Astrocyte (in vitro differentiated cells and primary cell): ENCODE data around the gene WFDC5. TPM values are rescaled to one million over a fixed set of nuclear protein-coding genes. Genes with fewer than 3 reads are reported as not detected.
"Not testable (repeated sequence)": the region's sequence is repeated elsewhere in the genome, so short reads cannot be mapped to it uniquely, and the experiment has no call there.

ENCODE experiments used
- DNase-seq: peaks from one replicate; pipeline ENCODE4 v3.0.0-alpha.2; 2010; ENCODE audit warnings: low read depth
- FAIRE-seq: peaks from 2 replicates; lab custom pipeline; 2011; peaks lifted over from hg19 to GRCh38; lab: Jason Lieb, UNC
- H2AFZ ChIP-seq: 2 replicates; pipeline ENCODE4 v1.6.0; 2012; ENCODE audit warnings: low read depth, low read length, inconsistent platforms
- H3K27ac ChIP-seq: 2 replicates; pipeline ENCODE4 v1.5.1; 2011; ENCODE audit warnings: low read depth, low read length, inconsistent platforms
- H3K27me3 ChIP-seq: 2 replicates; pipeline ENCODE4 v1.6.0; 2011; ENCODE audit warnings: low read length, inconsistent platforms; ENCODE audit not compliant: insufficient read depth
- H3K36me3 ChIP-seq: 2 replicates; pipeline ENCODE4 v1.5.1; 2011; ENCODE audit warnings: low read length, inconsistent platforms; ENCODE audit not compliant: insufficient read depth
- H3K4me1 ChIP-seq: 2 replicates; pipeline ENCODE4 v1.5.1; 2011; ENCODE audit warnings: low read length, inconsistent platforms; ENCODE audit not compliant: insufficient read depth
- H3K4me2 ChIP-seq: 2 replicates; pipeline ENCODE4 v1.6.0; 2012; ENCODE audit warnings: low read length, inconsistent platforms
- H3K4me3 ChIP-seq: 2 replicates; pipeline ENCODE4 v1.5.1; 2011; ENCODE audit warnings: low read depth, mild to moderate bottlenecking, low read length, inconsistent platforms; ENCODE audit not compliant: insufficient read depth
- H3K79me2 ChIP-seq: 2 replicates; pipeline ENCODE4 v1.6.0; 2012; ENCODE audit warnings: mild to moderate bottlenecking, low read length, inconsistent platforms; ENCODE audit not compliant: insufficient read depth
- H3K9ac ChIP-seq: 2 replicates; pipeline ENCODE4 v1.6.0; 2012; ENCODE audit warnings: mild to moderate bottlenecking, low read length, inconsistent platforms
- H3K9me3 ChIP-seq: 2 replicates; pipeline ENCODE4 v1.5.1; 2012; ENCODE audit warnings: low read depth, mild to moderate bottlenecking, low read length, inconsistent platforms; ENCODE audit not compliant: insufficient read depth
- H4K20me1 ChIP-seq: 2 replicates; pipeline ENCODE4 v1.6.0; 2012; ENCODE audit warnings: low read length, inconsistent platforms; ENCODE audit not compliant: insufficient read depth
- H3K27ac Mint-ChIP-seq: one replicate; pipeline ENCODE4 v1.8.0; 2021; ENCODE audit warnings: mild to moderate bottlenecking, mixed read lengths; ENCODE audit not compliant: unreplicated experiment
- H3K27me3 Mint-ChIP-seq: one replicate; pipeline ENCODE4 v1.8.0; 2021; ENCODE audit warnings: low read depth, mixed read lengths; ENCODE audit not compliant: unreplicated experiment
- H3K36me3 Mint-ChIP-seq: one replicate; pipeline ENCODE4 v1.8.0; 2021; ENCODE audit warnings: low read depth, mixed read lengths; ENCODE audit not compliant: unreplicated experiment
- H3K4me1 Mint-ChIP-seq: one replicate; pipeline ENCODE4 v1.8.0; 2021; ENCODE audit warnings: low read depth, mixed read lengths; ENCODE audit not compliant: unreplicated experiment
- H3K4me3 Mint-ChIP-seq: one replicate; pipeline ENCODE4 v1.8.0; 2021; ENCODE audit warnings: mild to moderate bottlenecking, moderate library complexity, mixed read lengths; ENCODE audit not compliant: unreplicated experiment
- H3K9me3 Mint-ChIP-seq: one replicate; pipeline ENCODE4 v1.8.0; 2021; ENCODE audit warnings: mild to moderate bottlenecking, mixed read lengths; ENCODE audit not compliant: unreplicated experiment
- EZH2 ChIP-seq: IDR thresholded peaks from 2 replicates; pipeline ENCODE4 v1.6.1; 2012; ENCODE audit warnings: mild to moderate bottlenecking, low read length, inconsistent platforms; ENCODE audit not compliant: insufficient read depth
- total RNA-seq: library from RNA; stranded (reverse); gene quantifications from 2 replicates; pipeline ENCODE4 v1.2.1, GENCODE V29; 2021
- TF ChIP-seq, protein P1 (sequence below): IDR thresholded peaks from 2 replicates; pipeline ENCODE4 v1.5.1; 2011; ENCODE audit warnings: low read depth, mild to moderate bottlenecking, inconsistent platforms, low read length, moderate library complexity; ENCODE audit not compliant: insufficient read depth

Gene WFDC5
- total RNA-seq, 1 donor from 2014 or later, result not detected

DNA sequence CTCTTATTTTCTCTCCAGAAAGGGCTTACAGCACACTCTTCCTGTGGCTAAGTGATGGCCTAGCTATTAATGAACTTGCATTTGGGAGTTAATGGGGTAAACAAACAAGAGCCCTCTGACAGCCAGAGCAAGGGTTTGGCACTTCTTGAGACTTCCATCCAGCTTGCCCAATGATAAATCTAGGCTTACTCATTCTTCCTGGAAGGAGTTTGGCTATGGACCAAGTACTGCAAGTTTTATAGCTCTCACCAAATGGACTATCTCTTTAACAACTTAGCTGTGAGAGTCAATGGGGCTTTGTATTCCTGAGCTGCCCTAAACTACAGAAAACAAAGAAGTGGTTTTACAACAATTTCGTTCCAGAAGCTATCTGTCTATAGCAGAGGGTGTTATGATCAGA is 43.0 kb upstream of the WFDC5 start:
- Mint-ChIP-seq H3K27ac (no peak overlapping the region), H3K4me1 (no peaks in the 10 kb centered on the region), H3K36me3 (no peaks in the 10 kb centered on the region), H3K27me3 (peaks cover 3% of the 10 kb centered on the region), H3K9me3 (peaks cover 11% of the 10 kb centered on the region), H3K4me3 (no peak overlapping the region)
- Histone ChIP-seq H3K4me2 (no peak overlapping the region), H3K4me1 (no peaks in the 10 kb centered on the region), H3K9me3 (peaks cover 1% of the 10 kb centered on the region), H3K9ac (no peak overlapping the region), H3K27me3 (no peaks in the 10 kb centered on the region), H4K20me1 (no peaks in the 10 kb centered on the region), H3K79me2 (no peaks in the 10 kb centered on the region), H3K4me3 (no peak overlapping the region), H3K27ac (no peak overlapping the region), H2AFZ (no peak overlapping the region), H3K36me3 (no peaks in the 10 kb centered on the region)
- TF ChIP-seq, protein P1, sequence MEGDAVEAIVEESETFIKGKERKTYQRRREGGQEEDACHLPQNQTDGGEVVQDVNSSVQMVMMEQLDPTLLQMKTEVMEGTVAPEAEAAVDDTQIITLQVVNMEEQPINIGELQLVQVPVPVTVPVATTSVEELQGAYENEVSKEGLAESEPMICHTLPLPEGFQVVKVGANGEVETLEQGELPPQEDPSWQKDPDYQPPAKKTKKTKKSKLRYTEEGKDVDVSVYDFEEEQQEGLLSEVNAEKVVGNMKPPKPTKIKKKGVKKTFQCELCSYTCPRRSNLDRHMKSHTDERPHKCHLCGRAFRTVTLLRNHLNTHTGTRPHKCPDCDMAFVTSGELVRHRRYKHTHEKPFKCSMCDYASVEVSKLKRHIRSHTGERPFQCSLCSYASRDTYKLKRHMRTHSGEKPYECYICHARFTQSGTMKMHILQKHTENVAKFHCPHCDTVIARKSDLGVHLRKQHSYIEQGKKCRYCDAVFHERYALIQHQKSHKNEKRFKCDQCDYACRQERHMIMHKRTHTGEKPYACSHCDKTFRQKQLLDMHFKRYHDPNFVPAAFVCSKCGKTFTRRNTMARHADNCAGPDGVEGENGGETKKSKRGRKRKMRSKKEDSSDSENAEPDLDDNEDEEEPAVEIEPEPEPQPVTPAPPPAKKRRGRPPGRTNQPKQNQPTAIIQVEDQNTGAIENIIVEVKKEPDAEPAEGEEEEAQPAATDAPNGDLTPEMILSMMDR, result no peak
- TF ChIP-seq EZH2, result no peak
- DNase-seq, result peak; percentile 81
- FAIRE-seq, result peak; percentile 39

DNA sequence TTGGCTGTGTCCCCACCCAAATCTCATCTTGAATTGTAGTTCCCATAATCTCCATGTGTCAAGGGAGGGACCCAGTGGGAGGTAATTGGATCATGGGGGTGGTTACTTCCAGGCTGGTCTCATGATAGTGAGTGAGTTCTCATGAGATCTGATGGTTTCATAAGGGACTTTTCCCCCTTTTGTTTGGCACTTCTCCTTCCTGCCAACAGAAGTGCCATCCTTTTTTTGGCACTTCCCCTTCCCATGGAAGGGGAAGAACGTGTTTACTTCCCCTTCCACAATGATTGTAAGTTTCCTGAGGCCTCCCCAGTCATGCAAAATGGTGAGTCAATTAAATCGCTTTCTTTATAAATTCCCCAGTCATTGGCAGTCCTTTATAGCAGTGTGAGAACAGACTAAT is 41.7 kb upstream of the WFDC5 start:
- Mint-ChIP-seq H3K27me3 (peaks cover under 1% of the 10 kb centered on the region), H3K36me3 (no peaks in the 10 kb centered on the region), H3K27ac (no peak overlapping the region), H3K4me3 (no peak overlapping the region), H3K9me3 (peaks cover 7% of the 10 kb centered on the region), H3K4me1 (no peaks in the 10 kb centered on the region)
- no peaks in the 10 kb centered on the region for H4K20me1 ChIP-seq
- no peaks in the 10 kb centered on the region for H3K9me3 ChIP-seq
- H3K27me3 ChIP-seq, result no peaks in the 10 kb centered on the region
- no peak overlapping the region for H3K9ac ChIP-seq
- H3K4me1 ChIP-seq, result no peaks in the 10 kb centered on the region
- TF ChIP-seq EZH2, result no peak
- TF ChIP-seq, protein P1, result no peak
- H2AFZ ChIP-seq, result no peak overlapping the region
- no peaks in the 10 kb centered on the region for H3K36me3 ChIP-seq
- no peak overlapping the region for H3K4me2 ChIP-seq
- FAIRE-seq (no peak), DNase-seq (no peak)
- H3K79me2 ChIP-seq, result no peaks in the 10 kb centered on the region
- H3K27ac ChIP-seq, result no peak overlapping the region
- no peak overlapping the region for H3K4me3 ChIP-seq

DNA sequence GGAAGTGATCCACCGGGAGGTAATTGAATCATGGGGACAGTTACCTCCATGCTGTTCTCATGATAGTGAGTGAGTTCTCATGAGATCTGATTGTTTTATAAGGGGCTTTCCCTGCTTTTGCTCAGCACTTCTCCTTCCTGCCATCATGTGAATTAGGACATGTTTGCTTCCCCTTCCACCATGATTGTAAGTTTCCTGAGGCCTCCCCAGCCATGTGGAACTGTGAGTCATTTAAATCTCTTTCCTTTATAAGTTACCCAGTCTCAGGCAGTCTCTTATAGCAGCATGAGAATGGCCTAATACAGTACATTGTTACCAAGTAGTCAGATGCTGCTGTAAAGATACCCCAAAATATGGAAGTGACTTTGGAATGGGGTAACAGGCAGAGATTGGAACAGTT is 39.8 kb upstream of the WFDC5 start:
- not testable (repeated sequence) for FAIRE-seq, H3K9me3 Mint-ChIP-seq

More for the DNA sequence above, 39.8 kb upstream of the WFDC5 start:
- not testable (repeated sequence) for H3K27ac ChIP-seq, H3K27me3 Mint-ChIP-seq, H3K36me3 Mint-ChIP-seq, H3K9me3 ChIP-seq, H3K36me3 ChIP-seq, H3K4me1 ChIP-seq, H3K4me2 ChIP-seq, H3K27ac Mint-ChIP-seq, DNase-seq, H2AFZ ChIP-seq, H3K27me3 ChIP-seq, H3K79me2 ChIP-seq, H4K20me1 ChIP-seq, H3K9ac ChIP-seq, H3K4me3 Mint-ChIP-seq, H3K4me3 ChIP-seq, H3K4me1 Mint-ChIP-seq
